HG03103 (cell line): ENCODE data around the gene TMPRSS11F.

Source experiments
- ATAC-seq: cut with Tn5 transposase; IDR thresholded peaks from one replicate; pipeline ENCODE4 v1.9.1; 2021; ENCODE audit warnings: low read depth; ENCODE audit not compliant: unreplicated experiment

Gene TMPRSS11F

GRCh38 chr4:68079928-68080327 is 49.7 kb downstream of the TMPRSS11F start:
- ATAC-seq: no peak

- ATAC-seq: no peak
Observed at GRCh38 chr4:68077737-68078136, 51.9 kb downstream of the TMPRSS11F start.

GRCh38 chr4:68077301-68077700 is 52.4 kb downstream of the TMPRSS11F start:
- no peak for ATAC-seq

DNA sequence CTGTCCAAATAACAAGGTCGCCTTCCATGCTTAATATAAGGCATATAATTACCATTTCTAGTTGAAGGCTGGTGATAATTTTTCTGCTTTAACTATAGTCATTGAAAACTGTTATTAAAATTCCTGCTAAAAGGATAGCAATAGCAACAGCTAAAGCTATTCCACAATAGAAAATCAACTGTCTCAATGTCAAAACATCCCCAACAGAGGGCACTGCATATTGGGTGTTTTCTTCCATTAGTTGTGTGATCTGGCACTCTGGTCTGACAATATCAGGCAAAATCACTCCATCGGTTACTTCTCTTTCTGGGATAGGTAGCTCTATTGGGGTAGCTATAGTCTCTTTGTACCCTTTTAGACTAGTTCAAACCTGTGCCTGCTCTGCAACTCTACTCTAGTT is 53.5 kb downstream of the TMPRSS11F start:
- ATAC-seq: no peak

GRCh38 chr4:68074397-68074796 is 55.3 kb downstream of the TMPRSS11F start:
- ATAC-seq: no peak

DNA sequence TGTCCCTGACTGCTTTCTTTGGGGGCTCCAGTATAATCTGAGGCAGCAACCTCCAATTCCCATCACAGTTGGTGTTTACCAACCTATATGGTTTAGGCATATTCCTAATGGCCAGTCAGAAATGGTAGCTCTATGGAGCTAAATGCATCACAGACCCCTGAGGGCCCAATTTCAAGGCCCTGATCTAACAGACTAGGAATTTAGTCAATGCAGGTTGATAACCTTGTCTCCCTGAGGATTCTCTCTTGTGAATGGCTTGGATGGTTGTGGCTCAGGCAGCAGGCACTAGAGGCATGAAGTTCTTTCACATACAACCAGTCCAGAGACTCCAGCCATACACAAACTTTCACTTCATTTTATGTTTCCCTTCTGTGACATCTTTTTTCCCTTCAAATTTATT is 59.4 kb downstream of the TMPRSS11F start:
- ATAC-seq: no peak

GRCh38 chr4:68062501-68062900 is 67.2 kb downstream of the TMPRSS11F start:
- ATAC-seq: no peak

- no peak for ATAC-seq
Observed at GRCh38 chr4:68038272-68038671, 91.4 kb downstream of the TMPRSS11F start.

- ATAC-seq: no peak
Observed at GRCh38 chr4:68021185-68021584, 108.5 kb downstream of the TMPRSS11F start.

GRCh38 chr4:68011684-68012083 is 118.0 kb downstream of the TMPRSS11F start:
- no peak for ATAC-seq
